Nephron progenitor cell (in vitro differentiated cells): Measurements from ENCODE around the gene CCDC87.
"Not testable (repeated sequence)": the region's sequence is repeated elsewhere in the genome, so short reads cannot be mapped to it uniquely, and the experiment has no call there.

ENCODE experiments used
- DNase-seq: peaks from one replicate; pipeline ENCODE4 v3.0.0; 2021
- H3K27ac Mint-ChIP-seq: 2 replicates; pipeline ENCODE4 v1.8.0; 2021; ENCODE audit warnings: mild to moderate bottlenecking, moderate library complexity, mixed read lengths
- H3K27me3 Mint-ChIP-seq: 2 replicates; pipeline ENCODE4 v1.8.0; 2021; ENCODE audit warnings: mild to moderate bottlenecking, low read depth, mixed read lengths; ENCODE audit not compliant: poor library complexity
- H3K36me3 Mint-ChIP-seq: 2 replicates; pipeline ENCODE4 v1.8.0; 2021; ENCODE audit warnings: low read depth, mixed read lengths
- H3K4me1 Mint-ChIP-seq: 2 replicates; pipeline ENCODE4 v1.8.0; 2021; ENCODE audit warnings: mixed read lengths
- H3K4me3 Mint-ChIP-seq: 2 replicates; pipeline ENCODE4 v1.8.0; 2021; ENCODE audit warnings: mild to moderate bottlenecking, moderate library complexity, mixed read lengths
- H3K9me3 Mint-ChIP-seq: 2 replicates; pipeline ENCODE4 v1.8.0; 2021; ENCODE audit warnings: mild to moderate bottlenecking, moderate library complexity, mixed read lengths
- CTCF ChIP-seq: fragments of 200-600 bp; sonication (generic); IDR thresholded peaks from 2 replicates; pipeline ENCODE4 v1.5.0; 2021; ENCODE audit warnings: antibody characterized with exemption

CCDC87 gene

GRCh38 chr11:66547662-66548009, 45.2 kb downstream of the CCDC87 start:
- Mint-ChIP-seq H3K27ac (peak overlapping the region; percentile 42), H3K27me3 (no peaks in the 10 kb centered on the region), H3K4me1 (peaks cover 70% of the 10 kb centered on the region), H3K36me3 (peaks cover 18% of the 10 kb centered on the region), H3K4me3 (peak overlapping the region; percentile 71), H3K9me3 (no peaks in the 10 kb centered on the region)
- TF ChIP-seq CTCF: no peak
- peak; percentile 62 for DNase-seq

GRCh38 chr11:66546966-66547661, 45.7 kb downstream of the CCDC87 start:
- Mint-ChIP-seq H3K27ac (peak overlapping the region; percentile 57), H3K4me3 (peak overlapping the region; percentile 71), H3K36me3 (peaks cover 16% of the 10 kb centered on the region), H3K27me3 (no peaks in the 10 kb centered on the region), H3K4me1 (peaks cover 75% of the 10 kb centered on the region), H3K9me3 (no peaks in the 10 kb centered on the region)
- TF ChIP-seq CTCF: no peak
- peak; percentile 41 for DNase-seq

GRCh38 chr11:66546368-66546965, 46.4 kb downstream of the CCDC87 start, which contains the start of gene ACTN3:
ACTN3 (plus strand) TSS chr11:66546903; CDS start chr11:66546938, 35 bp downstream.
- peaks cover under 1% of the 10 kb centered on the region for H3K27me3 Mint-ChIP-seq
- H3K27ac Mint-ChIP-seq: peak within 1 kb of the TSS; percentile 57
- peak; percentile 64 for DNase-seq
- peaks cover 21% of the 10 kb centered on the region for H3K36me3 Mint-ChIP-seq
- no peaks in the 10 kb centered on the region for H3K9me3 Mint-ChIP-seq
- H3K4me3 Mint-ChIP-seq: peak within 1 kb of the TSS; percentile 71
- TF ChIP-seq CTCF: no peak
- peaks cover 82% of the 10 kb centered on the region for H3K4me1 Mint-ChIP-seq

- Mint-ChIP-seq H3K27ac (peak within 1 kb of the TSS; percentile 57), H3K27me3 (peaks cover 3% of the 10 kb centered on the region), H3K4me1 (peaks cover 85% of the 10 kb centered on the region), H3K4me3 (peak within 1 kb of the TSS; percentile 88), H3K9me3 (no peaks in the 10 kb centered on the region), H3K36me3 (peaks cover 16% of the 10 kb centered on the region)
- TF ChIP-seq CTCF: no peak
- DNase-seq: peak; percentile 97
These were observed 47.0 kb downstream of the CCDC87 start, which contains the start of gene ZDHHC24 for GRCh38 chr11:66545701-66546367. ZDHHC24 (minus strand) TSS chr11:66546048; CDS start chr11:66546003, 45 bp downstream.

GRCh38 chr11:66544952-66545351, 47.9 kb downstream of the CCDC87 start:
- Mint-ChIP-seq H3K4me1 (peaks cover 77% of the 10 kb centered on the region), H3K4me3 (peak overlapping the region; percentile 88)
- H3K27ac Mint-ChIP-seq, DNase-seq, H3K27me3 Mint-ChIP-seq, H3K36me3 Mint-ChIP-seq, H3K9me3 Mint-ChIP-seq: not testable (repeated sequence)
